HEK293T (cell line): ENCODE data around the gene FAM222B.

Source experiments
- CTCF ChIA-PET: fragments of 350-600 bp; formaldehyde crosslinking; extraction: SDS; loops from one replicate; lab custom pipeline; 2021; ENCODE audit warnings: antibody characterized with exemption, inconsistent platforms; lab: Yijun Ruan, JAX
- POLR2A ChIA-PET: fragments of 350-600 bp; formaldehyde crosslinking; extraction: SDS; loops from one replicate; lab custom pipeline; 2020; ENCODE audit warnings: antibody characterized with exemption, inconsistent platforms; lab: Yijun Ruan, JAX
- DNase-seq: peaks from one replicate; pipeline ENCODE4 v3.0.0; 2012; ENCODE audit warnings: mixed read lengths; ENCODE audit errors: extremely low spot score
- ARNT ChIP-seq: fragments of 450-650 bp; IDR thresholded peaks from 2 replicates; pipeline ENCODE4 v1.6.1; 2017; ENCODE audit warnings: mild to moderate bottlenecking
- BHLHE40 ChIP-seq: fragments of 450-650 bp; IDR thresholded peaks from 2 replicates; pipeline ENCODE4 v1.6.1; 2016; ENCODE audit warnings: mild to moderate bottlenecking, moderate library complexity, borderline replicate concordance
- CTBP1 ChIP-seq: fragments of 450-650 bp; IDR thresholded peaks from 2 replicates; pipeline ENCODE4 v1.6.1; 2016; ENCODE audit warnings: borderline replicate concordance
- ELF4 ChIP-seq: fragments of 450-650 bp; IDR thresholded peaks from 2 replicates; pipeline ENCODE4 v1.6.1; 2017; ENCODE audit warnings: antibody characterized with exemption
- FOXA1 ChIP-seq: fragments of 450-650 bp; IDR thresholded peaks from 2 replicates; pipeline ENCODE4 v1.6.1; 2016; ENCODE audit warnings: mild to moderate bottlenecking
- FOXK2 ChIP-seq: fragments of 450-650 bp; IDR thresholded peaks from 2 replicates; pipeline ENCODE4 v1.6.1; 2016; ENCODE audit warnings: mild to moderate bottlenecking
- FOXM1 ChIP-seq: fragments of 450-650 bp; IDR thresholded peaks from 2 replicates; pipeline ENCODE4 v1.6.1; 2017; ENCODE audit warnings: mild to moderate bottlenecking, borderline replicate concordance
- HDGF ChIP-seq: fragments of 450-650 bp; IDR thresholded peaks from 2 replicates; pipeline ENCODE4 v1.6.1; 2017; ENCODE audit warnings: antibody characterized with exemption, borderline replicate concordance
- L3MBTL2 ChIP-seq: fragments of 450-650 bp; conservative IDR thresholded peaks from 2 replicates; pipeline ENCODE4 v1.6.1; 2016; ENCODE audit warnings: mild to moderate bottlenecking
- LEF1 ChIP-seq: fragments of 450-650 bp; IDR thresholded peaks from 2 replicates; pipeline ENCODE4 v1.6.1; 2017; ENCODE audit warnings: mild to moderate bottlenecking, borderline replicate concordance
- NFRKB ChIP-seq: fragments of 450-650 bp; IDR thresholded peaks from 2 replicates; pipeline ENCODE4 v1.6.1; 2016; ENCODE audit warnings: mild to moderate bottlenecking, moderate library complexity
- SP1 ChIP-seq: fragments of 450-650 bp; IDR thresholded peaks from 2 replicates; pipeline ENCODE4 v1.6.1; 2017
- SUZ12 ChIP-seq: fragments of 450-650 bp; IDR thresholded peaks from 2 replicates; pipeline ENCODE4 v1.6.1; 2016; ENCODE audit warnings: mild to moderate bottlenecking
- TARDBP ChIP-seq: fragments of 450-650 bp; IDR thresholded peaks from 2 replicates; pipeline ENCODE4 v1.6.1; 2016
- ZNF384 ChIP-seq: fragments of 450-650 bp; IDR thresholded peaks from 2 replicates; pipeline ENCODE4 v1.6.1; 2016
- TF ChIP-seq, protein P1 (sequence below): fragments of 450-650 bp; IDR thresholded peaks from 2 replicates; pipeline ENCODE4 v1.6.1; 2016

FAM222B gene

DNA sequence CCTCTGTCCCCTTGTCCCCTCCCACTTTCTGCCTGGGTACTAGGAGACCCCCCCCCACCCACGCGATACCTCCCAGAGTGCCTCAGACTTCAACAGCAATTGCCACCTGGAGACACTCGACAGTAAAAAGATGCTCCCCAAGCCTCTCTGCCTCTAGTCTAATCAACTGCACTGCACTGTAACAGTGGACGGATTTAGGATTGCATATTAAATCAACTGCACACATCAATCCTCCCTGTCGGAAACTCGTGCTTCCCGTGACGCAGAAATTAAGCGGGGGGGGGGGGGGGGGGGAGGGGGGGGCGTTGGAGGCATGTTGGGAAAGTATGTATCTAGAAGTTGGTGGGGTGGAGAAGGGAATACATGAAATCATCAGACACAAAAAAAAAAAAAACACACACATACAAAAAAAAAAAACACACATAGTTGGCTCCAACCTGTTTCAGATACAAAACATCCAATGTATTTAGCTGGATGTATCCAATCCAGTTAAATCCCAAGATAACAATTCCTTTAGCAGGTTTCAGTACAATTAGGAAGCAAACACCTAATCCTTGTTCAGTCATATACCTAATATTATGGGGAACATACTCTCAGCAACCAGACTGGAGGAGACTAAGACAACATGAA is 29.7 kb downstream of the FAM222B start:
- ChIA-PET POLR2A (interaction anchor here (1.3 to 2.3 kb wide), 3 partner anchors 29 to 93 kb away, joined by 3 to 10 read pairs (median 5); partner anchors contain the start of genes FAM222B and RPL23A), CTCF (interaction anchor here (1.3 kb wide), 1 partner anchor 49 kb away, joined by 4 read pairs; no protein-coding TSS in a partner anchor)
- TF ChIP-seq ARNT (no peak), SUZ12 (no peak), FOXK2 (no peak), CTBP1 (no peak), LEF1 (no peak), L3MBTL2 (no peak), ZNF384 (no peak), FOXA1 (no peak), SP1 (no peak), FOXM1 (no peak), HDGF (no peak), TARDBP (no peak), BHLHE40 (no peak), ELF4 (no peak)
- TF ChIP-seq, protein P1, sequence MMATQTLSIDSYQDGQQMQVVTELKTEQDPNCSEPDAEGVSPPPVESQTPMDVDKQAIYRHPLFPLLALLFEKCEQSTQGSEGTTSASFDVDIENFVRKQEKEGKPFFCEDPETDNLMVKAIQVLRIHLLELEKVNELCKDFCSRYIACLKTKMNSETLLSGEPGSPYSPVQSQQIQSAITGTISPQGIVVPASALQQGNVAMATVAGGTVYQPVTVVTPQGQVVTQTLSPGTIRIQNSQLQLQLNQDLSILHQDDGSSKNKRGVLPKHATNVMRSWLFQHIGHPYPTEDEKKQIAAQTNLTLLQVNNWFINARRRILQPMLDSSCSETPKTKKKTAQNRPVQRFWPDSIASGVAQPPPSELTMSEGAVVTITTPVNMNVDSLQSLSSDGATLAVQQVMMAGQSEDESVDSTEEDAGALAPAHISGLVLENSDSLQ, result no peak
- DNase-seq, result peak; percentile 16

DNA sequence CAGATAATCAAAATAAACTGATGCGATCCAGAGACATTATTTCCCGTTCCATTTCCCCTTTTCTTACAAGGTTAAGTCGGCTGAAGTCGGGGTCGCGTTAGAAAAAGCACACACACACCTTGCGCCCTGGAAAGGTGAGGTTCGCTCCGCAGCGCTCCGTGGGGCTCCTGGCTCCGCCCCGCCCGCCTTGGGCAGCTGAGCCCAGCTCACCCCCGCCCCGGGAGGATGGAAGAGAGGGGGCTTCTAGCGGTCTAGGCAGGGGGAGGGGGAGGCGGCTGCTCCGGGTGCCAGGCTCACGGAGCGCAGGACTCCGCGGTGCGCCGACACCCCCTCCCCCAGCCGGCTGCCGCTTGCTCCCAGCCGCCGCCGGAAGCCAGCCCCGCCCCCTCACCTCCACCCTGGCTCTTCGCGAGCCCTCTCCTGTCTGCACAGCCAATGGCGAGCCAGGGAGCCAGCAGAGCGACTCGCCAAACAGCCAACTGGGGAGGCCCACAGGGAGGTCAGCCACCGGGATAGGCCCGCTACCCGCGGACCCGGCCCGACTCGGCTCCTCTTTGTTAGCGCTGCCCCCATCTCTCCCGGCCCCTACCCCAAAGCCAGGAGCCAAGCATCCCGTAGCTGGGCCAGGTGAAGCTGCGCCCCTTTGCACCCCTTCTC is 30.4 kb downstream of the FAM222B start:
- CTCF ChIA-PET, result interaction anchor here (0.5 to 2.6 kb wide), 2 partner anchors 49 to 168 kb away, joined by 3 to 14 read pairs; no protein-coding TSS in a partner anchor
- no peak for TF ChIP-seq FOXM1
- TF ChIP-seq, protein P1, result peak; percentile 99
- DNase-seq, result peak; percentile 92
- POLR2A ChIA-PET, result interaction anchor here (1.3 to 2.3 kb wide), 4 partner anchors 30 to 93 kb away, joined by 3 to 10 read pairs (median 6); partner anchors contain the start of genes FAM222B and RPL23A

DNA sequence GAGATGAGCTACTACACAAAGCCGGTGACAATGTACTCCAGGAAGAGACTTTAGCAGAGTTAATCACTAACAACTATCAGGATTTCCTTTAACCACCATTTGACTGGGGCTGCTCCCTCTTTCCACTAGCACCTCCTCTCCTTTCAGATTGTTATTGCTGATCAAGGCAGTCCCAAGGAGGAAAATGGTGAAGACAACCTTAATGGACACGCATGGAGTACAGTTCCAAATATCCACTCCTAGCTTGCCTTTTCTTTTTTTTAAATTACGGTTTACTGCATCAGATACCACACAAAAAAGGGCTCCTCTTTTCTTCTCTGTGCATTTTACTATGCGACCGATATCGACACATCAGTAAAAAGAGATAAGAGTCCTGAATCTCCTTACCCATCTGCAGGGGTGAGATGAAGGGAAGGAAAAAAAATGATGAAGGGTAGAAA is 30.9 kb downstream of the FAM222B start:
- DNase-seq, result no peak
- ChIA-PET POLR2A (interaction anchor here (1.3 to 2.3 kb wide), 3 partner anchors 30 to 92 kb away, joined by 3 to 10 read pairs (median 6); partner anchors contain the start of genes FAM222B and RPL23A), CTCF (interaction anchor here (0.5 to 2.6 kb wide), 3 partner anchors 37 to 167 kb away, joined by 3 to 14 read pairs (median 3); no protein-coding TSS in a partner anchor)
- TF ChIP-seq ELF4 (no peak), SP1 (no peak), SUZ12 (no peak), FOXM1 (no peak), BHLHE40 (no peak), FOXK2 (no peak), TARDBP (no peak), ARNT (no peak), L3MBTL2 (no peak), NFRKB (no peak)

DNA sequence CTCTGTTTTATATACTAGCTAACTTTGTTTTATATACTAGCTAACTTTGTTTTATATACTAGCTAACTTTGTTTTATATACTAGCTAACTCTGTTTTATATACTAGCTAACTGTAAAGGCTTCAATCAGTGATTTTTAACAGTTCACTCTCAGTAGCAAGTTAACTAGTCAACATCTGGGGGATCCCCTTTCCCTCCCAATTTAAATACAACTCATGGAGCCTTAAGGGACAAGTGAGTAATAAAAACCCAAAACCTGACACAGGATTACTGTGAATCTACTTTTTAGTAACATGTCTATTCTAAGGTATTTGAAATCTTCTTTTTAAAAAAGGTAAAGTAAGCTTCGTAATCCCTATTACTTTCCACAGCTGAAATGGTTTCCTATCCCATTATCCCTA is 32.2 kb downstream of the FAM222B start:
- TF ChIP-seq CTBP1 (no peak), ZNF384 (no peak), FOXA1 (no peak), FOXM1 (no peak), ARNT (no peak), L3MBTL2 (no peak), FOXK2 (no peak), SUZ12 (no peak)
- ChIA-PET POLR2A (interaction anchor here (1.3 to 1.8 kb wide), 2 partner anchors 32 to 91 kb away, joined by 5 to 6 read pairs; partner anchors contain the start of genes FAM222B and RPL23A), CTCF (interaction anchor here (1.1 to 2.6 kb wide), 4 partner anchors 31 to 60 kb away, joined by 3 to 14 read pairs (median 4); no protein-coding TSS in a partner anchor)
- DNase-seq, result no peak

DNA sequence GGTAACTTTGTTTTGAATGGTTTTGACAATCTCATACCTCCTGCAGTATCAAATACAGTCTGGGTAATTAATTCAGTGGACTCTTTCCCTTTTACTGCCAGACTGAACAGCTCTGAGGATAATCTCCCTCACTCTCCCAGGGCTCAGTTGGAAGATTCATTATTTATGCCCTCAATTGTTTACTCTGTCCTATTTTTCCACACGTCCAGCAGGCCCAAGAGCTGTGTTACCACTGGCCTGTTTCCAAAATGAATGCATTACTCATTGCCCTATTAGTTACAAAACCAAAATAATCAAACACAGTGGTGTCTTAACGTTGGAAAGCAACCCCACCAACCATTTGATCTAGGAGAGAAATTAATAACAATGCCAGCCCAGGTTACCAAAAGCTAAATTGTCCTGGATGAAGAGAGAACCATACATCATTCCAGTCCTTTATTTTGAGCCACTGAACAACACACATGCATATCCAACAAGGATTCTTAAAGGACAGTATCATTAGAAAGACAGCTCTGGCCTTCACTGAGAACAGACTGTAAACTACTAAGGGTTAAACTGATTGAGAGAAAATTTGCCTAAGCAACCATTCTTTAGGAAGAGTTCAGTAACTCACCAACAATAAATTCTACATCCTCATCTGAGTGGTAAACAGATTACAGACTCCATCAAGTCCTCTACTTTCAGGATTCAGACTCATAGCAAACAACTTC is 34.5 kb downstream of the FAM222B start:
- POLR2A ChIA-PET, result interaction anchor here (0.9 to 2.1 kb wide), 7 partner anchors 11 to 144 kb away, joined by 3 to 10 read pairs (median 4); partner anchors contain the start of genes FAM222B, PHF12 and PROCA1

More for the DNA sequence above, 34.5 kb downstream of the FAM222B start:
- CTCF ChIA-PET, result interaction anchor here (0.6 to 2.3 kb wide), 7 partner anchors 20 to 323 kb away, joined by 3 to 11 read pairs (median 3); no protein-coding TSS in a partner anchor
- TF ChIP-seq NFRKB, result no peak
- no peak for TF ChIP-seq BHLHE40
- TF ChIP-seq L3MBTL2, result no peak
- no peak for TF ChIP-seq SP1
- no peak for TF ChIP-seq FOXK2
- TF ChIP-seq SUZ12, result no peak
- TF ChIP-seq FOXM1, result no peak
- TF ChIP-seq LEF1, result no peak
- TF ChIP-seq FOXA1, result no peak
- no peak for TF ChIP-seq ELF4
- no peak for TF ChIP-seq ZNF384
- TF ChIP-seq CTBP1, result no peak
- no peak for TF ChIP-seq TARDBP
- TF ChIP-seq ARNT, result no peak
- TF ChIP-seq, protein P1, result no peak
- no peak for TF ChIP-seq HDGF
- DNase-seq, result peak; percentile 5
